GM21619 (cell line): ENCODE results near the gene MTTP.

Experiments
- ATAC-seq: cut with Tn5 transposase; IDR thresholded peaks from one replicate; pipeline ENCODE4 v1.9.1; 2021; ENCODE audit not compliant: unreplicated experiment

MTTP gene

GRCh38 chr4:99591757-99592156 is 17.1 kb downstream of the MTTP start:
- ATAC-seq: no peak

DNA sequence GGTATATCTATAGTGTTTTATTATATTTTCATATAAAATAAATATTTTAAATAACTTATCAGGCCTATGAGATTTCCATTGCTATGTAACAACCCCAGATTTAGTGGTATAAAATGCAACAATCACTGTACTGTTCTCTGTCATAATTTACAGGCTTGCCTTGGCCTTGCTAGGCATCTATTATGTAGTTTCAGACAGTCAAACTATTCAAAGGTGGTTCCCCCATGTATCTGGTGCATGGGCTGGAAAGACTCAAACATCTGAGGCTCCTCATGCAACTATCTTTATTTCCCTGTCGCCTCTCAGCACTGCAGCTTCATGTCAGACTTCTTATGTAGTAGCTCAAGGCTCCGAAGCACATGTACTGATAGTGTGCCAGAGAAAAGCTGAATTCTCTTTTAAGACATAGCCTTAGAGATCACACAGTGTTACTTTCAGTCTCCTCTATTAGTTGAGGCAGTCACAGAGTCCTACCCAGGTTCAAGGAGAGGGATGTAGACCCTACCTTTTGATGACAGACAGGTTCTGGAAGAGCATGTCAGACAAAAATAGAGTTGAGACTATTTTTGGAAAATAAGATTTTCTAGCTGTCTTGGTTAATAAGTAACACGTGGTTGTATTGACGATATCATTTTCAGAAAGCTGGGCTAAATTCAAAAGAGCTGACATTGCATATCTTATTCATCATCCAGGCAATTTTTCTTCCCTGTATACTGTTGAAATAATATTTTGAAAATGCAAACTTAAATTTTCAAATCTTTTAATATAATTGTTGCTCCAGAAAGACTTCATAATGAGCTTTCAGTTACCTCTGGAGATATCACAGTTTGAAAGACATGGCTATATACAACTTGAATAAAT is 19.4 kb downstream of the MTTP start:
- ATAC-seq: peak; percentile 77

- peak; percentile 43 for ATAC-seq
These were observed 20.2 kb downstream of the MTTP start for GRCh38 chr4:99594818-99595217.

GRCh38 chr4:99606716-99607115 is 32.1 kb downstream of the MTTP start:
- no peak for ATAC-seq

GRCh38 chr4:99608417-99608816 is 33.8 kb downstream of the MTTP start:
- no peak for ATAC-seq

DNA sequence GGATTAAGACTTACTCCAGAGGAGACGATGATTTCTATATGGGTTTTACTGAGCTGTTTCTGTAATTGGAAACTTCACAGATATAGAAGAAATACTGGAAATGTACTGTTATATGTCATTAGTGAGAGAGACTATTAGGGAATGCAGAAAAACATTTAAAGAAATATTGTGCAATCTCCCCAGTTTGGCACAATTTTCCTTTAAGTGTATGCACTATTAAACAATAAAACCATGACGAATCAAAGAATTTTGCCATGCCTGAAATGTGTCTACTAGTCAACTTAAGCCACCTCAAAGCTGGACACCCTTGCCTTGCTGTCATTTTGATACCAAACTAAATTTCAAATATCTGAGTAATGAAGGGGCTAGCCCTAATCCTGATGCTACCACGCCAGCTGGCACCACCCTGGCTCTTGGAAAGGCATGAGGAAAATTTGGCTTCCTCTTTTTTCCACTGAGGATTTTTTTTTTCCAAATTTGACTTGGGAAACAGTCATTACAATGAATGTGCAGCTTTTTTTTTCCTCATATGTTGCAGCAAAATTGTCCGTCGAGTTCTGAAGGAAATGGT is 36.1 kb downstream of the MTTP start:
- ATAC-seq: no peak

DNA sequence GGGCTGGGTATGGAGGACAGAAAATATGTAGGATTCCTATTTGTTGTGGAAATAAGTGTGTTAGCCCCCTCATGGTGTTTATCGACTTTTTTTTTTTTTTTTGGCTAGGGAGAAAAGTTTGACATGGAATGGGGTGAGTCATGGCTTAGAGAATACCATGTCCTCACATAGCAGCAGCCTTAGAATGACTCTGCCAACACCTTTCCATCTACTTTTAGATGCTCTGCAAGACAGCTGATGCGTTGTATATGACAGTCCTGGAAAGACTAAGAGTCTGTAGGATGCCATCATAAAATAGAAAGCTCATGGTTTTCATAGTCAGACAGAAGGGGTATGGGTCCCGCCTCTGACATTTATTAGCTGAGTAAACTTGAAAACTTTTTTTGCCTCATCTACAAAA is 37.7 kb downstream of the MTTP start:
- ATAC-seq: no peak

DNA sequence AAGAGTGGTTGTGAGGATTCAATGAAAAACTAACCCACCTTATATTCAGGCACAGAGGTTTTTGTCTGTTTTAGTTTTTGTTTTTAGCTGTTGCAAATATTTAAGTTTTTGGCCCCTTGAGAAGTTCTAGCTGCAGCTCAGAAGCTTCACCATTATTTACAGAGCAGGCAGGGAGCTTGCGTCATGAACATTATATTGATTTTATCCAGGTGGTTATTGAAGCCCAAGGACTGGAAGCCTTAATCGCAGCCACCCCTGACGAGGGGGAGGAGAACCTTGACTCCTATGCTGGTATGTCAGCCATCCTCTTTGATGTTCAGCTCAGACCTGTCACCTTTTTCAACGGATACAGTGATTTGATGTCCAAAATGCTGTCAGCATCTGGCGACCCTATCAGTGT is 38.1 kb downstream of the MTTP start:
- no peak for ATAC-seq

- ATAC-seq: no peak
These were observed 39.9 kb downstream of the MTTP start for GRCh38 chr4:99614491-99614890.

- no peak for ATAC-seq
These were observed 40.7 kb downstream of the MTTP start for GRCh38 chr4:99615170-99615820.

DNA sequence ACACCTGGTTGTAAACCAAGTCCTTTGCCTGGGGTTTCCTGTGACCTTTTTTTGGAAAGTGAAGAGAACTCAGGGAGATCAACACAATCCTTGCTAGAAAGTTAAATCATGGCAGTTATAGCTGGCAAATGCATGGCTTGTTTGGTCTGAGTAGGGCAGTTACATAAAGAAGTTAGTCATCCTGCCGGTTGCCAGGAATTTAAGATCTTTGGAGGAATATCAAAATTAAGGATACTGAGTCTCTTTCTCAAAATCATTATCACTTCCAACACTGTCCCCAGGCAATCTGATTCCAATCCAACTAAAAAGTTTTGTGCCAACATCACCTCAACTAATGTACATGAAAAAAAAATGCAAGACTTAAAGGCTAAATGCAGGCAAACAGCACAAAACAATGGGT is 42.8 kb downstream of the MTTP start:
- ATAC-seq: no peak

GRCh38 chr4:99622341-99622740 is 47.7 kb downstream of the MTTP start:
- ATAC-seq: no peak

DNA sequence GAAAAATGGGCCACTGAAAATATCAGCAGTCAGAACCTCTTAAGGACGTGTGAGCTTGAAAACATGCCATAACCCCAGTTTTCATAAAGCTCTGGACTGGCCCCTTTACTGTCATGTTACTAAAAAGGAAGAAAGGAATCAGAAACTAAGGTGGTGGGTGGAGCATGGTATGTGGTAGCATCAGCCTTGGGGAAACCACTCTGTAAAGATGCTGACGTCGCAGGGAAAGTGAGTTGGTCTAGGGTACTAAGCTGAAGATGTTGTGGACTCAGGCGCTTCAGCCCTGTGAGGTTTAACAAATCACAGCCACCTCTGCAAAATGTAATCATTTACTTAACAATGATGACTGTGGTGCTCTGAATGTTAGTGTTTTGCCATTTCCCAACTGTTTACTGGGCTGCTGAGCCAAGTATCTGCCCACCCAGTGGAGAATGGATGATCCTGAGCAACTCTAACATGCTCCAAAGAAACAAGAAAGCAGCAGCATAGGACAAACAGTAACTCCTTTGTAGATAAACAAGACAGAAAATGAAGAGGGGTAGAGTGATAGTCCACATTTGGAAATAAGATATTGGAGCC is 49.6 kb downstream of the MTTP start:
- no peak for ATAC-seq

GRCh38 chr4:99625369-99625768 is 50.7 kb downstream of the MTTP start:
- no peak for ATAC-seq

- ATAC-seq: no peak
These were observed 53.4 kb downstream of the MTTP start for GRCh38 chr4:99628040-99628439.

DNA sequence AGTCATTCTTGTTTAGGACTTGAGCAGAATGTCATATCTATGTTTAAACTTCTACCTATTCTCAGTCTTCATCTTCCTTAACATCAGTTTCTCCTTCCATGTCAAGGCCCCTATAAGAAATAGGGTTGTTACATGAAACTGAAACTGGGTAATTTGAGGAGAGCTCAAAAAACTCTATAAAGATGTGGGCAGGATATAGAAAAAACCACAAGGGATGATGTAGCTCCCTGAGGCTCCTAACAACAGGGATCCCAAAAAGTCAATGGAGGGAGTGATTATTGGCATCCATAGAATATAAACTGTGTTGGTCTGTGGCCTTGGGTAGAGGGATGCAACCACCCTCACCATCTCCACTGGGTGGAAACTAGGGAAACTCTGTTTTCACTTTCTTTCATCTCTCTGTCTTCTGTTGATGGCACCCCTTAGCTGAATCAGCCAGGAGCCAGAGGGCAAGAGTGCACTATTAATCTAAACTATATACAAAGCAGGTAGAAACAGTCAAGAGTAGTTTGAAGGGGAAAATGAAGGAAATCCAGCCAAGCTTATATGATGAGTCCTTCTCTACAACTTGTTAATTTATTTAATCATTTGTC is 55.4 kb downstream of the MTTP start:
- no peak for ATAC-seq

DNA sequence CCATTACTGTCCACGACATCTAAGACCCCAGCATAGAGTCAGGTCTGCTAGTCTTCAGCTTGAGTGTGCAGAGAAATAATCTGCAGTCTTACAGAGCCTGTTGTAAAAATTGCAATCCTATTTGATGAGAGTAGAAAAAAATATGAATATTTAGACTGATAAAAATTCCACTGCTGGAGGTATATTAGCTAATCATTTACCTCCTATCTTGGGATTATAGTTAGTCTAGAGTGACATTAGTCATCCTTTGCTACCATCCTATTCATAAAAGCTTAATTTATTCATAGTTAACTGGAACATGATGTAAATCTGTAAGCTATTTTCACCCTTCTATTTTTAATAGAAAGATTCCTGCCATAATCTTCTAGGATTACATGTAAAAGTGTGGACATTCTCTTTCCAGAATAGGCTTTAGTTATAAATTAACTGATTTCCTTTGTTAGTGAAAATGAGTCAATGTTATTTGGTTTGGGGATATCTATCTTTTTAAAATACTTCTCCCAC is 56.3 kb downstream of the MTTP start:
- ATAC-seq: no peak

- no peak for ATAC-seq
These were observed 59.1 kb downstream of the MTTP start for GRCh38 chr4:99633772-99634171.

- no peak for ATAC-seq
These were observed 60.2 kb downstream of the MTTP start for GRCh38 chr4:99634742-99635360.

DNA sequence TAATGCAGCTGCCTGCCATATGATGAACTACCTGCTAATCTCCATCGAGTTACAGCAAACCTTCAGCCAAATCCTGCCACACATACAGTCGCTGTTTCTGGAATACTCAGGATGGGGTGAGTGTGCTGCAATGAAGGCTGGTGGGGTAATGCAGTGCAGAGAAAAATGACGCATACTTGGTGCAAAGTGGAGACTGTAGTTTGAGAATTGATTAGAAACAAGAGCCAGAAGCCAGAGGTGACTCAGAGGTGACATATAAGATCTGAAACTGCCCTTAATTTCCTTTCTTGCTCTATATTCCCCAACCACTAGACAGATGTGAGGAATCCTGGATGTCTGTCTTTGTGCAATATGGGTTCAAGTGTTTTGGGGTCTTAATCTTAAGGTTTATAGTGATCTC is 61.0 kb downstream of the MTTP start:
- no peak for ATAC-seq

- no peak for ATAC-seq
These were observed 61.8 kb downstream of the MTTP start for GRCh38 chr4:99636422-99636821.
